ENCODE measurements around the gene TAF12. TPM values are rescaled to one million over a fixed set of nuclear protein-coding genes. Genes with fewer than 3 reads are reported as not detected.

Gene TAF12
- total and polyA plus RNA-seq, 10 of the 15 experiments (the other 5 are each of a cell fraction or from before 2014, with no cell fraction given) = 18.3 to 43.3 (median 28.6) TPM

DNA sequence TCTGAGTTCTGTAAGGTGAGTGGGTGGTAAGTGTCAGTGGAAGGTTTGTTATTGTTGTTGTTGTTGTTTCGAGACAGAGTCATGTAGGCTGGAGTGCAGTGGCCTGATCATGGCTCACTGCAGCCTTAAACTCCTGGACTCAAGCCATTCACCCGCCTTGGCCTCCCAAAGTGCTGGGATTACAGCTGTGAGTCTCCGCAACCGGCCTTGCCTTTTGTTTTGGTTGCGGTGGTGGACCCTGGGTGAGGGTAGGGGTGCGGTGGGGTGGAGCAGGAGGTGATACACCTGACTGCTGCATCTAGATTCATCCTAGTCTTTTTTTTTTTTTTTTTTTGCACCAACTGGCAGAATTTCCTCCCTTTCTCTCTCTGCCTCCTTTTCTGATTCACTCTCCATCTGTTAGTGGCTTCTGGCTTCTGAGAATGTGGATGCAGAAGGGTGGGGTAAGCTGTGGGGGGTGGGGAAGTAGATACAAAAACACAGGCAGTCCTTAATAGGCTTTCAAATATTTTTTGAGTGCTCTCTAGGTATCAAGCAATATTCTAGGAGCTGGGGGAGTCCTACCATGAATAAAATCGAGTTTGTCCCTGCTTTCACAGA, 21.1 kb upstream of the TAF12 start (continued):
- TF ChIP-seq, protein P1, sequence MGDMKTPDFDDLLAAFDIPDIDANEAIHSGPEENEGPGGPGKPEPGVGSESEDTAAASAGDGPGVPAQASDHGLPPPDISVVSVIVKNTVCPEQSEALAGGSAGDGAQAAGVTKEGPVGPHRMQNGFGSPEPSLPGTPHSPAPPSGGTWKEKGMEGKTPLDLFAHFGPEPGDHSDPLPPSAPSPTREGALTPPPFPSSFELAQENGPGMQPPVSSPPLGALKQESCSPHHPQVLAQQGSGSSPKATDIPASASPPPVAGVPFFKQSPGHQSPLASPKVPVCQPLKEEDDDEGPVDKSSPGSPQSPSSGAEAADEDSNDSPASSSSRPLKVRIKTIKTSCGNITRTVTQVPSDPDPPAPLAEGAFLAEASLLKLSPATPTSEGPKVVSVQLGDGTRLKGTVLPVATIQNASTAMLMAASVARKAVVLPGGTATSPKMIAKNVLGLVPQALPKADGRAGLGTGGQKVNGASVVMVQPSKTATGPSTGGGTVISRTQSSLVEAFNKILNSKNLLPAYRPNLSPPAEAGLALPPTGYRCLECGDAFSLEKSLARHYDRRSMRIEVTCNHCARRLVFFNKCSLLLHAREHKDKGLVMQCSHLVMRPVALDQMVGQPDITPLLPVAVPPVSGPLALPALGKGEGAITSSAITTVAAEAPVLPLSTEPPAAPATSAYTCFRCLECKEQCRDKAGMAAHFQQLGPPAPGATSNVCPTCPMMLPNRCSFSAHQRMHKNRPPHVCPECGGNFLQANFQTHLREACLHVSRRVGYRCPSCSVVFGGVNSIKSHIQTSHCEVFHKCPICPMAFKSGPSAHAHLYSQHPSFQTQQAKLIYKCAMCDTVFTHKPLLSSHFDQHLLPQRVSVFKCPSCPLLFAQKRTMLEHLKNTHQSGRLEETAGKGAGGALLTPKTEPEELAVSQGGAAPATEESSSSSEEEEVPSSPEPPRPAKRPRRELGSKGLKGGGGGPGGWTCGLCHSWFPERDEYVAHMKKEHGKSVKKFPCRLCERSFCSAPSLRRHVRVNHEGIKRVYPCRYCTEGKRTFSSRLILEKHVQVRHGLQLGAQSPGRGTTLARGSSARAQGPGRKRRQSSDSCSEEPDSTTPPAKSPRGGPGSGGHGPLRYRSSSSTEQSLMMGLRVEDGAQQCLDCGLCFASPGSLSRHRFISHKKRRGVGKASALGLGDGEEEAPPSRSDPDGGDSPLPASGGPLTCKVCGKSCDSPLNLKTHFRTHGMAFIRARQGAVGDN (IDR thresholded peaks at IDR 0.05) = no peak
- no peak for TF ChIP-seq CBX5 (IDR thresholded peaks at IDR 0.05; ENCODE audit: low read depth)
- no peak for TF ChIP-seq DPF2 (IDR thresholded peaks at IDR 0.05)

- ChIA-PET CTCF (interaction anchor here (1.0 to 1.3 kb wide), 2 partner anchors 16 to 101 kb away, joined by 3 to 4 read pairs; no protein-coding TSS in a partner anchor), SMC1A (ENCODE audit: uncharacterized antibody, unreplicated experiment) (interaction anchor here (1.5 kb wide), 1 partner anchor 12 kb away, joined by 3 read pairs; no protein-coding TSS in a partner anchor), RAD21 (ENCODE audit: unreplicated experiment) (no interaction called here), POLR2A (interaction anchor here (2.8 kb wide), 1 partner anchor 12 kb away, joined by 9 read pairs; the partner anchor contains the start of gene GMEB1)
- H3K36me3 ChIP-seq (ENCODE audit: control insufficient read depth in 2 of 2, insufficient read depth in 2 of 2, low read length in 1 of 2) = no peaks in the 10 kb centered on the region
- H3K4me3 ChIP-seq = no peak overlapping the region
- 75% methylated on average over 6 of the region's 6 CpGs for WGBS (ENCODE audit: insufficient coverage, insufficient replicate concordance, low lambda C conversion rate, missing lambda C conversion rate)
- no peak overlapping the region for H3K4me2 ChIP-seq (ENCODE audit: control insufficient read depth, insufficient read depth)
- H2AFZ ChIP-seq (ENCODE audit: control insufficient read depth, low read depth, low read length) = no peak overlapping the region
- intact Hi-C loops (cut with micrococcal nuclease; ENCODE audit: unreplicated experiment) (no loop called here), in situ Hi-C loops (cut with MboI) (no loop called here)
- H3K4me1 ChIP-seq (ENCODE audit: control insufficient read depth, insufficient read depth, low read length) = no peaks in the 10 kb centered on the region
- H4K20me1 ChIP-seq (ENCODE audit: control insufficient read depth, insufficient read depth) = no peaks in the 10 kb centered on the region
- no peaks in the 10 kb centered on the region for H3K79me2 ChIP-seq (ENCODE audit: control insufficient read depth, insufficient read depth, low read length)
- BruUV-seq (replicated peaks) = no TSS peak
- DNase-seq (ENCODE audit: low read depth, low spot score) (no peak), ATAC-seq (no peak), FAIRE-seq (no peak)
- H3K27ac ChIP-seq (ENCODE audit: control insufficient read depth, insufficient read depth) = no peak overlapping the region
- H3K9ac ChIP-seq (ENCODE audit: control insufficient read depth, insufficient read depth, low read length) = no peak overlapping the region
- no peaks in the 10 kb centered on the region for H3K27me3 ChIP-seq (replicated peaks in 1 of 2; ENCODE audit: control insufficient read depth in 2 of 2, insufficient read depth in 2 of 2, low read length in 1 of 2)
- no peaks in the 10 kb centered on the region for H3K9me3 ChIP-seq (replicated peaks; ENCODE audit: control insufficient read depth, insufficient read depth, low read length)
- TF ChIP-seq, protein P2, sequence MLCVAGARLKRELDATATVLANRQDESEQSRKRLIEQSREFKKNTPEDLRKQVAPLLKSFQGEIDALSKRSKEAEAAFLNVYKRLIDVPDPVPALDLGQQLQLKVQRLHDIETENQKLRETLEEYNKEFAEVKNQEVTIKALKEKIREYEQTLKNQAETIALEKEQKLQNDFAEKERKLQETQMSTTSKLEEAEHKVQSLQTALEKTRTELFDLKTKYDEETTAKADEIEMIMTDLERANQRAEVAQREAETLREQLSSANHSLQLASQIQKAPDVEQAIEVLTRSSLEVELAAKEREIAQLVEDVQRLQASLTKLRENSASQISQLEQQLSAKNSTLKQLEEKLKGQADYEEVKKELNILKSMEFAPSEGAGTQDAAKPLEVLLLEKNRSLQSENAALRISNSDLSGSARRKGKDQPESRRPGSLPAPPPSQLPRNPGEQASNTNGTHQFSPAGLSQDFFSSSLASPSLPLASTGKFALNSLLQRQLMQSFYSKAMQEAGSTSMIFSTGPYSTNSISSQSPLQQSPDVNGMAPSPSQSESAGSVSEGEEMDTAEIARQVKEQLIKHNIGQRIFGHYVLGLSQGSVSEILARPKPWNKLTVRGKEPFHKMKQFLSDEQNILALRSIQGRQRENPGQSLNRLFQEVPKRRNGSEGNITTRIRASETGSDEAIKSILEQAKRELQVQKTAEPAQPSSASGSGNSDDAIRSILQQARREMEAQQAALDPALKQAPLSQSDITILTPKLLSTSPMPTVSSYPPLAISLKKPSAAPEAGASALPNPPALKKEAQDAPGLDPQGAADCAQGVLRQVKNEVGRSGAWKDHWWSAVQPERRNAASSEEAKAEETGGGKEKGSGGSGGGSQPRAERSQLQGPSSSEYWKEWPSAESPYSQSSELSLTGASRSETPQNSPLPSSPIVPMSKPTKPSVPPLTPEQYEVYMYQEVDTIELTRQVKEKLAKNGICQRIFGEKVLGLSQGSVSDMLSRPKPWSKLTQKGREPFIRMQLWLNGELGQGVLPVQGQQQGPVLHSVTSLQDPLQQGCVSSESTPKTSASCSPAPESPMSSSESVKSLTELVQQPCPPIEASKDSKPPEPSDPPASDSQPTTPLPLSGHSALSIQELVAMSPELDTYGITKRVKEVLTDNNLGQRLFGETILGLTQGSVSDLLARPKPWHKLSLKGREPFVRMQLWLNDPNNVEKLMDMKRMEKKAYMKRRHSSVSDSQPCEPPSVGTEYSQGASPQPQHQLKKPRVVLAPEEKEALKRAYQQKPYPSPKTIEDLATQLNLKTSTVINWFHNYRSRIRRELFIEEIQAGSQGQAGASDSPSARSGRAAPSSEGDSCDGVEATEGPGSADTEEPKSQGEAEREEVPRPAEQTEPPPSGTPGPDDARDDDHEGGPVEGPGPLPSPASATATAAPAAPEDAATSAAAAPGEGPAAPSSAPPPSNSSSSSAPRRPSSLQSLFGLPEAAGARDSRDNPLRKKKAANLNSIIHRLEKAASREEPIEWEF (IDR thresholded peaks at IDR 0.05; ENCODE audit: insufficient replicate concordance, low read depth, low read length) = no peak
- TF ChIP-seq GABPA (IDR thresholded peaks at IDR 0.05; ENCODE audit: low read depth) (no peak), RAD21 (IDR thresholded peaks at IDR 0.05; ENCODE audit: insufficient read depth, low read depth, low read length) (no peak), KDM1A (IDR thresholded peaks at IDR 0.05; ENCODE audit: borderline replicate concordance) (no peak)
- TF ChIP-seq, protein P3, sequence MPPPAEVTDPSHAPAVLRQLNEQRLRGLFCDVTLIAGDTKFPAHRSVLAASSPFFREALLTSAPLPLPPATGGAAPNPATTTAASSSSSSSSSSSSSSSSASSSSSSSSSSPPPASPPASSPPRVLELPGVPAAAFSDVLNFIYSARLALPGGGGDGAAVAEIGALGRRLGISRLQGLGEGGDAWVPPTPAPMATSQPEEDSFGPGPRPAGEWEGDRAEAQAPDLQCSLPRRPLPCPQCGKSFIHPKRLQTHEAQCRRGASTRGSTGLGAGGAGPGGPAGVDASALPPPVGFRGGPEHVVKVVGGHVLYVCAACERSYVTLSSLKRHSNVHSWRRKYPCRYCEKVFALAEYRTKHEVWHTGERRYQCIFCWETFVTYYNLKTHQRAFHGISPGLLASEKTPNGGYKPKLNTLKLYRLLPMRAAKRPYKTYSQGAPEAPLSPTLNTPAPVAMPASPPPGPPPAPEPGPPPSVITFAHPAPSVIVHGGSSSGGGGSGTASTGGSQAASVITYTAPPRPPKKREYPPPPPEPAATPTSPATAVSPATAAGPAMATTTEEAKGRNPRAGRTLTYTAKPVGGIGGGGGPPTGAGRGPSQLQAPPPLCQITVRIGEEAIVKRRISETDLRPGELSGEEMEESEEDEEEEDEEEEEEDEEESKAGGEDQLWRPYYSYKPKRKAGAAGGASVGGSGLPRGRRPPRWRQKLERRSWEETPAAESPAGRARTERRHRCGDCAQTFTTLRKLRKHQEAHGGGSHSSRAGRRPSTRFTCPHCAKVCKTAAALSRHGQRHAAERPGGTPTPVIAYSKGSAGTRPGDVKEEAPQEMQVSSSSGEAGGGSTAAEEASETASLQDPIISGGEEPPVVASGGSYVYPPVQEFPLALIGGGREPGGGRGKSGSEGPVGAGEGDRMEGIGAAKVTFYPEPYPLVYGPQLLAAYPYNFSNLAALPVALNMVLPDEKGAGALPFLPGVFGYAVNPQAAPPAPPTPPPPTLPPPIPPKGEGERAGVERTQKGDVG (CRISPR knock-in tag; IDR thresholded peaks at IDR 0.05) = no peak
Observed at GRCh38 chr1:28656335-28656734, 13.5 kb upstream of the TAF12 start.

Data from GM12878 (cell line).